Right lung (tissue), 5 donors: Measurements from ENCODE around the gene ITGA2. TPM values are rescaled to one million over a fixed set of nuclear protein-coding genes. Genes with fewer than 3 reads are reported as not detected.

Experiments
- DNase-seq, 2 donors: peaks; one replicate each; pipeline ENCODE4 v3.0.0-alpha.2; 2013
- polyA plus RNA-seq, 5 donors: library from polyadenylated mRNA; unstranded; fragments of 120-200 nt; gene quantifications; one replicate each; pipeline versions ENCODE4 v1.2.1 to v1.2.3, GENCODE V29; 2013; ENCODE audit warnings: inconsistent platforms in 1 of 5, low replicate concordance in 1 of 5; ENCODE audit not compliant: insufficient read length in 5 of 5, insufficient read depth in 1 of 5

The ITGA2 gene
- polyA plus RNA-seq, 5 donors, result 36.3 to 58.3 (median 54.2) TPM

DNA sequence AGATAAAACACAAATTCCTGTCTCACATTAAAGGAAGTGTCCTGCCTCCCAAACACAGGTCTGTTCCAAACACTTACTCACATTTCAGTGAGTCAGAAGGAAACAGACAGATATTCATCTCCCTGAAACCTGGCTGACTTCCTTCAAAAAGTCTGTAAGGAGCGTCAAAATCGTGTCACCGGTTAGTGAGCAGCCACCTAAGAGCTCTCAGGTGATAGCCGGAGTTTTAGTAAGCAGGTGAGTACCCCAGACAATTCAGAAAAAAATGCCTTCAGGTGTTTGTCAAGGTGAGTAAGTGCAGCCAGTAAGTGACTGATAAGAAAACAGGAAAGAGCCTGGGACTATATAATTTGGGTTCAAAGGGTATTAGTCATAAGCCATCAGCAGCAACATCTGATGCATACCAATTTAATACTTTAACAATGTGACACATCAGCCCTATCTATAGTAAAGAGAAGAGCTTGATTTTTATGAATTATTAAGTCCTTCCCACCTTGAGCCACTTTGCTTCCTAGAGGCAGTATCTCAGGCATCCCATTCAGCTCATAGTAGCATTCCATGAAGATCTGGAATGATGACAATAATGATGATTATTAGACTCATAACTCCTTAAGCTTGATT is 1.3 kb upstream of the ITGA2 start:
- no peak for DNase-seq

DNA sequence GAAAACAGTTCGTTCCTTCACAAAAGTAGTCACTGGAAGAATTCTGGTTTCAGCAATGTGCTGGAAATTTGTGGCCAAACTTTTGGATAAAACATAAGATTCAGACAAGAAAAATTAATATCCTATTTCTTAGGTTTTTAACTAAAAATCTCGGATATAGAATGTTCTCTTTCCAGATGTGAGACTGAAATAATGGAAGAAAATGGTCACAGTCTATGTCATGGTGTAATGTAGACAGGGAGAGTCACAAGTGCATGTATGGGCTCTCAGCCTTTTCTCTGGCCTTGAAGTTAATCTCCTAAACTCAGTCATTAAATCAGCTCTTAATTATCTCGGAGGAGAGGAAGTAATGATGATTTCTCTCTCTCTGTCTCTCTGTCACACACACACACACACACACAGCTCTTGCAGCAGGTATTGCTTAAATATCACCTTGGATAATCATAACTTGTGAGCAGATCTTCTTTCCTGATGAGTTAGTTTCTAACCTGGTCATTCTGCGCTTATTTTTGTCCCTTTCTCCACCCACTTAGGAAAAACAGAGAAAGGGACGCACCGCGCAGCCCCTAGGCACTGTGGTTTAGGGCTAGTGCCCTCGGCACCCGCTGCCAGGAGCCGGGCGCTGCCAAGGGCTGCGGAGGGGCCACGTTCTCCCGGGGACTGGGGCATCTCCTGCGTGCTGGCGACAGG is 672 bp upstream of the ITGA2 start:
- no peak for DNase-seq

DNA sequence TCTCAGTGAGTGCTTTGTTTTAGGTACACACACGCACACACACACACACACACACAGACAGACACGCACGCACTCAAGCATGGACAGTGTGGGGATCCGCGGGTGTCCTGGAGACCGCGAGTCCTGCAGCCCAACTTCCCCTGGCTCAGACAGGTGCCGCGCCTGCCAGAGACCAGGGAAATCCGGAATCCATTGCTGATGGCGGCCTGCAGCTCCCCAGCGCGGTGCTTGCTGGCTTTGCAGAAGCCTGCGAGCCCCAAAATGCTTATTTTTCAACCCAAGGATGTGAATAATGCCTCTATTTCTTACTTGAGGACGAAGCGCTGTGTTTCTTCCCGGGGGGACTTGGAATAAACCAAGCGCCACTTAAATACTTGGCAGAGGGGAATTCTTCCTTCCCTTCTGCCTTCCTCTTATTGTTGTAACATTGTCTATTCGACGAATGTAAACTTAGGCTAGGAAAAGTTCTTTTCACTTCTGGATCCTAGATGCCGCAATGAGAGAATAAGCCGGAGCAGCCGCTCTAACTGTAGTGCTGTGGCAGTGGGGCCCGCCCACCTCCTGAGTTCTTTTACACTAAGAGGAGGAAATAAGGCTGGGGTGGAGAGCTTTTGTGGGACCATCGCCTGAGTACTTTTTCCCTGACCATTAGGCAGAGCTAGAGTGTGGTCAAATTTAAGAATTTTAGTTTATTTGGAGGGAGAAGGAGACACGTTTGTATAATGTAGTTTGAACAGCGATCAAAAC is 802 bp downstream of the ITGA2 start:
- DNase-seq, result peak; percentile 29 to 40

DNA sequence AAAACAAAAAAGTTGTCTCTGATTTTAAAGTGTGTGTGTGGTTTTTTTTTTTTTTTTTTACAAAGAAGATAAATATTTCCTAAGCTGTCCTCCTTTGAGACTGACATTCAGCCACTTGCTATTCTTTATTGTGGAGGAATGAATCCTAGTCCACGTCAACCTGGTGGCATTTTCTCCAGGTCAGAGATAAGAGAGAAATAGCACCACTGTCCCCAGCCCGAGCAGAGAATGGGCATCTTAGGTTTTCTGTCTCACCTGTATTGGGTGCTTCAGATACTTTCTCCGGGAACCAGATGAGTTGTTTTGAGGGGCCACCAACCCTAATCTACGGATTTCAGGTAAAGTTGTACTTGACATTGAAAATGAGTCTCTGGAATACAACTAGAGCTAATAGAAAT is 1.4 kb downstream of the ITGA2 start:
- DNase-seq, result no peak

DNA sequence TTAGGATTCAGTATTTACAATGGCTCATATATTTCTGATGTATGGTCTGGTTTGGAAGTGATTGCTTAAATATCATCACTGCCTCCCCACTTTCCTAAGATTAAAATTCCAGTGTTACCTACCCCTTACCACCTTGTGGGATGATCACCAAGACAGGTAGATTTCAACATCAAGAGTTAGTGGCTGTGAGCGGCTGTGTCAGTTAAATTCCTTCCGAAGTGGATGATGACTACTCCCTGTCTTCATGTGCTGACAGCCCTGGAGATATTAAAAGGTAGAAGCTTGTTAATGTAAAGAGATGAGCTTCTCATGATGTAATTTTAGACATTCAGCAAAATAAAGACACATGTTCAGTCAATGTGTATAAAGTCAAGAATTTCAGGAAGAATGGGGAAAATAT is 4.2 kb downstream of the ITGA2 start:
- no peak for DNase-seq

DNA sequence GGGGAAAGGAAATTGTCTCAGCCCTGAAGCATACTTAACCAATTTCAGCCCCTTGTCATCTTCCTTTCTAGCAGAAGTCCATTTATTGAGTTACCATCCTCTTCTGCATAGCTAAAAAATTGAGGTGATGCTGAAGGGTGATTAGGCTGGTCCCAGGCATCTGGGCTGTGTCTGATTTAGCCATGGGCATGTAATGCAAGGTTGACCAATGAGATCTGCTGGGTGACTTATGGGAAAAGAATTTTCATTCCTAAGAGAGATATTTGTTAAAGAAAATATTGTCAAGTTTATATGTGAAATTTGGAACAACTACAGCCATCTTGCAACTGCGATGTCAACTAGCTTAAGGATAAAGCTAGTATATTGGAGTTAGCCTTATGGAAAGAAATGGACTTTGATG is 5.1 kb downstream of the ITGA2 start:
- DNase-seq, result no peak

DNA sequence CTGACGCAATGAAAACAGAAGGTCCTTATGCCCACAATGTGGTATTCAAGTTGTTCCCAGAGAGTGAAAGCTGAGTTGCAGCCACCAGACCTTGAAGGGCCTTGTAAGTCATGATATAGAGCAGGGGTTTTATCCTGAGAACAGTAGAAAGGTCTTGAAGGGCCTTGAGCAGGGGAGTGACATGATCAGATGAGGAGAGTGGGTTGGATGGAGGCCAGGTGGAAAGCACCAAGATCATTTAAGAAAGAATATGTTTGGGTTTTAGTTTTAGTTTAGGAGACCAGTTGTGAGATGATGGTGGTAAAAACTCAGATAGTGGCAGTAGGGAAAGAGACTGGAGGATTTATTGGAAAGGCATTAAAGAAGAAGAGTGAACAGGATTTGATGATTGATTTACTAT is 5.9 kb downstream of the ITGA2 start:
- no peak for DNase-seq

DNA sequence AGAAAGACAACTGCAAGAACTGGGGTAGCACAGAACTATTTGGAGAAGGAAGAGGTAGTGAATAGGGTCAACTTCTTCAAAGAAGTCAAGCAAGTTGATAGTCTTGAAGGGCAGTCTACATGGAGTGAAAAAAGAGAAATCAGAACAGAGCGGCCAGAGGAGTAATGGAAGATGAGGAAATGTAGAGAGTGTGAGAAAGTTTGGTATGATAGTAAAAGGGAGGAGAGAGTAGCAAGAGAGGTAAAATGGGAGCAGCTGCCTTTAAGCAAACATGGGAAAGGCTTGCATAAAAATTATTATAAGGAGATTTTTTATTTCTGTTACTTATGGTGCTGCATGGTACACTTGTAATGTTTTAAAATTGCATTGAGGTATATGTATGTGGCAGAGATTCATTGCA is 6.8 kb downstream of the ITGA2 start:
- no peak for DNase-seq

DNA sequence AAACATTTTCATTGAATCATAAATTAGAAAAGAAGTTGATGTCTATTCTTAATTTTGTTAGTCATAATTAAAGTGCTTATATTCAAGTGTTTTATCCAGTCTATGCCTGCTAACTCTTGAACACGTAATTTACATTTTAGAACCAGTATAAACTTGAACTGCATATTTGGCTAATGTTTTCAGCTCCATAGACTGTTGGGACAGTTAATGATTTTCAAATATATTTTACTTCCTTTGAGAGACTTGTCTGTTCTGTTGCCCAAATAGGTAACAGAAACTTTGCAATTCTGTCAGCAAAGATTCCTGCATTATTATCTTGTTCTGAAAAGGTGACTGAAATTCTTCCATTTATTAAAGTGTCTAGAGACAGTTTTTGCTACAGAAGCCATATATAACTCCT is 7.8 kb downstream of the ITGA2 start:
- DNase-seq, result no peak

DNA sequence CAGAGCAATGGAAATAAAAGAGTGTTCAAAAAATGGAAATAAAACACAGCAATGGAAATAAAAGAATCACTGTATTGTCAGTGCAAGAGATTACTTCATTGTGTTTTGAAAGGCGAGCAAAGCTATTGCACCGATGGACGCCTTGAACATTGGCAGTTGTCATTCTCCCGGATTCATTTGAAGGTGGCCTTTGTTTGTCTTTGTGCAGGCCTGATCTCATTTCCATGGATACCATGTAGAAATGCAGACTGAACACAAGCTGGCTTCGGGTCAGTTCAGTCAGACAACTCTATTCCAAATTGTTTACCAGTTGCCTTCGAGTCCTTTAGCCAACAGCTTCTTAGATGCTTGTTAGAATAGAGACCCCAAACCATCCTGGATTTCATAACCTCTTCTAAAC is 8.3 kb downstream of the ITGA2 start:
- no peak for DNase-seq

DNA sequence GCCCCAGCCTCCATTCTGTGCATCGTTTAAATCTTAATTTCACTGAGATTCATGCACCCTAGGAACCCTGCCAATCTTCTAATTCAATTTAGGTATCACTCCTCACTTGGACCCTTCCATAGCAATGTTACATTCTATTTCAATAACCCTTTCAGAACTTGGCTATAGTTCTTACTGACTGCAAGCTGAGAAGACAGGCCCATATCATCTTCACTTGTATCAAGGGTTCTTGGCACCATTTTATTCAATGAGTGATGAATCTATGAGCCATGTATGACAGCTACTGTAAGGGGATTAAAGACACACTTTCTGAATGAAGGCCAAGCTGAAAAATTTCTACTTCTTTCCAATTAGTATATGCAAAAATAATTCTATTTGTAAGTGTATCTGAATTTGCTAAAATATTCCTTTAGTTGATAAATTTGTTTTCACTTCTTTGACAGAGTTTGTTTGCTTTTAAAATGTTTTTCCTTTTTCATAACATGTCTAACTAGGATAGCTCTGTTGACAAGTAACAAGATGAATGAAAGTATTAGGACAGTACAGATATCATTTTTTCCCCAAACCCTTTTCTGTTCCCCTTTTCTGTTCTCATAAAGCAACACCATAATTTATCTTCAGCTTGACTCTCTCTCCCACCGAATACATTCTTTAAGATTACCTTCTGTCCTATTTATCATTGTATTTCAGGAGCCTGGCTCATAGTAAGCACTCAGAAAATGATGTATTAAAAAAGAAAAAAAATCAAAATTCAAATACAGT is 9.6 kb downstream of the ITGA2 start:
- DNase-seq, result no peak

DNA sequence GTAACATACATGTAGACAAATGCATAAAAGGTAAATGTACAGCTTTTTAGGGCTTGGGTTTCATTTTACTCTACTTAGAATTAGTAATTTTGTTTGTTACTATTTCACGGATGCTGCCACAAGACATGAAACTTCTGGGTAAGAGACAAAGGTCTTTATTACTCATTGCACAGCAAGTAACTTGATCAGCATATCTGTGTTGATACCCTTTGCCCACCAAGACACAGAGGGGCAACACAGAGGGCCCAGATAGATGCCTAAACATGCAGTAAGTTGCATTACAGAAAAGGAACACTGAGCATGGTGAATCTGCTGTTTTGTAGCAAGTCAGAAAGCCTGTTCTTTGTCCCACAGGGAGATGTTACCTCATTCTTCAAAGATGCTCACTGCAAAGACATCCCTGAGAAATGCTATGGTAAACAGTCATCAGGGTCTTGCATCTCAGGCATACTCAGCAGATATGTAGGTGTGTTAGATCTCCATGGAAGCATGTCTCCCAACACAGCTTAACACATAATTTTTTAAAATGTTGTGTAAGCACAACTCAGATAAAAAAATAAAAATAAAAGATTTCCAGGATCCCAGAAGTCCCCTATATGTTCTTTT is 10.3 kb downstream of the ITGA2 start:
- no peak for DNase-seq

DNA sequence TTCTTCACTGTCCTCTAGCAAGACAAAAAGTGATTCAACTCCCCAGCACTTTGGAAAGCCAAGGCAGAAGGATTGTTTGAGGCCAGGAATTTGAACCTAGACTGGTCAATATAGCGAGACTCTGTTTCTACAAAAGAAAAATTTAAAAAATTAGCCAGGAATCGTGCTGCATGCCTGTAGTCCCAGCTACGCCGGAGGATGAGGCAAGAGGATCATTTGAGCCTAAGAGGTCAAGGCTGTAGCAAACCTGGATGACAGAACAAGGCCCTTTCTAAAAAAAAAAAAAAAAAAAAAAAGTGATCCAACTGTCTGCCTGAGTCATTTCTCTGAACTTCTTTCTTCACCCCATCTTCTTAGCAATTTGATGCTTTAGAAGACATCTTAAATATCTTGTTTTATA is 12.4 kb downstream of the ITGA2 start:
- DNase-seq, result no peak

DNA sequence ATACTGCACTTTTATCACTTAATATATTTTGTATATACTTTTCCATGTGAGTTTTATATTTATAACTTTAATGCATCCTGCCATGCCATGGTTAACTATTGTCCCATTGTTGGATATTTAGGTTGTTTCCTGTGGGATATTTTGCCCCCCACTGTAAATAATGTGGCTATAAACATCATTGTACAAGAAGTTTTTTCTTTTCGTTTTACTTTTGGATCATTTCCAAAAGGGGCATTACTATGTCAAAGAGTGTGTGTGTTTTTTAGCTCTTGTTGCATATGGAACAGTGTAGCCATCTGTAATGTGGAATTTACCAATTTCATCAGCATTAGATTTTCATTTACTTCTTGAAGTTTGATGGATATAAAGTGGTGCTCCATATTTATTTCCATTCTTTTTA is 13.3 kb downstream of the ITGA2 start:
- no peak for DNase-seq

DNA sequence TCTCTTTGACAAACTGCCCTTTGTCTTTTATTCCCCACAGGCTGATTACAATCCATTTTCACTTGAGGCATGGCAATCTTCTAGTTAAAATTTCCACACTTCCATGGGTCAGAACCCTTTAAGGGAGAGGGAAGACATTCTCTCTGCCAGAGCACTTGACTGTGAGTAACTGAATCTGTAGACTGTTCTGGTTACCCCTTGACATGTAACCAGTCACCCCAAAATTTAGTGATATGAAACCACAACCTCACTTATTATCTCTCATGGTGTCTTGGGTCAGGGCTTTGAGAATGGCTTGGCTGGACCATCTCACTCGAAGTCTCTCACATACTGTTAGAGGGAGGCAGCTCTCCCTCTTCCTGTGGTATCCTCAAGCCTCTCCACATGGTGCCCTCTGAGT is 14.0 kb downstream of the ITGA2 start:
- DNase-seq, result no peak

DNA sequence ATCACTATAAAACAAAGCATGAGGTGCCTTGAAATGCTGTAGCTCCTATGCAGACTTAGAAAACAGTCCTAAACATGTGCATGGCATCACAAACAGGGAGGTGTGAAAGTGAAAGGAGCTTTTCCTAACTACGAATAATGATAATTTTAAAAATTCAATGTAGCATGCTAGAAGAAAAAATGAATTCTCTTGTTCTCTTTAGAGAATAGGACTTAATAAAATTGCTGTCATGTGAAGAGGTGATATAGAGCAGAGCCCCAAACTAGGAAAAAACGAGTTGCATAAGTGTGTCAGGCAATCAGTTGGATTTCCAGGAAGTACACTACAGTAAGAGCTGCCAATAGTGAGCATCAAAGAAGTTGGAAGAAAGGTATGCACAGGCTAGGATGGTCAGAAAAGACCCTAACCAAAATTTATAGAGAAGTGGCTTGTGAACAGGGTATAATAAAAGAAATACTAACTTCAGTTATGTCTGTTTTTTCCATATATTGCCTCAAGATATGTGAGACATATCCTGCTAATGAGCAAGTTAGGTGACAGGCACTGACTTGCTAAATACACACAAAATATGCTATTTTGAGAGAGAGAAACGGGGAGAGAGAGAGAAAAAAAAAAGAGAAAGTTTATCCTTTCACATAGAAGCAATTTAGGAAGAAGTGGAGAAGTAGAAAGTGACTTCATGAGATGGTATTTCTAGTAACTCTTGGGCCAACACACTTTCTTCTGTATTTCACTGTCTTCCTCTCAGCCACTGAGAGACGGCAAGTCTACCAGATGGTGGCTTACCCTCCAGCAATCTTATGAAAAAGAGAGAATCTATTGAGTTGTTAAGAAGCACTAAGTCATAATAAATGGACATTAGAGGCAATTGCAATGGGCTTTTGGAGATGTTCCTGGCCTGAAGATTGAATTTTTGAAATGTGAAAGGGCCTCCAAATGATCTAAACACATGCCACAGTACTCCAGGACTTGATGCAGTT is 18.0 kb downstream of the ITGA2 start:
- DNase-seq, result no peak

DNA sequence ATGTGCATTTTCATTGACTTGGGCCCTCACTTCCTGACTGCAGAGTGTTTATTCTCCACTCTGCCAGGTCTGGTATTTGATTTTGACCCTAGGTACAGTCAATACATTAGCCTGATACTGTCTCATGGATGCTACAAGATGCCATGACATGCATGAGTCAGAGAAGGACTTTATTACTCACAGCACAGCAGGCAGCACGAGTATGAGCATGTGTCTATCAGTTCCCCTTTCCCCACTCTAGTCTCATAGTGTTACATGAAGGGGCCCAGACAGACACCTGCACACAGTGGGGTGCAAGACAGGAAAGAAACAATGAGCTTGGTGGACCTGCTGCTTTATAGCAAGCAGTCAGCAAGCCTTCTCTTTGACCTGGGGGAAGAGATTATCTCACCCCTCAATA is 19.6 kb downstream of the ITGA2 start:
- no peak for DNase-seq

DNA sequence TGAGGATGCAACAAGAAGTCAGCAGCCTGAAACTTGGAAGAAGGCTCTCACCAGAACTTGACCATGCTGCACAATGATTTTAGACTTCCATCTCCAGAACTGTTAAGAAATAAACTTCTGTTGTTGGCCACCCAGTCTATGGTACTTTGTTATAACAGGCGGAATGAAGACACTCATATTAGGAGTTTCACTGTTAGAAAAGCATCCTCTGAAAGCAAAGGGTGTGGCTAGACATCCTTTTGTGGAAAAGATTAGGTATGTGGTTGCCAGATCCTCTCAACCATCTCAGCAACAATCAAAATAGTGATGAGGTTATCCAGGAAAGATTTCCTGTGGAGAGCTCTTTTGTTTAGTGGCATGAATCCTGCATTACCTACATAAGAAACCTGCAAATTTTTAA is 20.7 kb downstream of the ITGA2 start:
- DNase-seq, result no peak

DNA sequence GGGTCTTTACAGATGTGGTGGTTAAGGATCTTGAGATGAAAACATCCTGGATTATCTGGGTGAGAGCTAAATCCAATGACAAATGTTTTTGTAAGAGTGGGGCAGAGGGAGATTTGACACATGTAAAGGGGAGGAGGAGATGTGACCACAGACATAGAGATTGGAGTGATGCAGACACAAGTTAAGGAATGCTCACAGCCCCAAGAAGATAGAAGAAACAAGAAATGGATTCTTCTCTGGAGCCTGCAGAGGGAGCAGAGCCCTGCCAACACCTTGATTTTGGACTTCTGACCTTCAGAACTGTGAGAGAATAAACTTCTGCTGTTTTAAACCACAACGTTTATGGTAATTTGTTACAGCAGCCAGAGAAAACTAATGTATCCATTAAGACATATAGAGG is 21.7 kb downstream of the ITGA2 start:
- DNase-seq, result no peak

DNA sequence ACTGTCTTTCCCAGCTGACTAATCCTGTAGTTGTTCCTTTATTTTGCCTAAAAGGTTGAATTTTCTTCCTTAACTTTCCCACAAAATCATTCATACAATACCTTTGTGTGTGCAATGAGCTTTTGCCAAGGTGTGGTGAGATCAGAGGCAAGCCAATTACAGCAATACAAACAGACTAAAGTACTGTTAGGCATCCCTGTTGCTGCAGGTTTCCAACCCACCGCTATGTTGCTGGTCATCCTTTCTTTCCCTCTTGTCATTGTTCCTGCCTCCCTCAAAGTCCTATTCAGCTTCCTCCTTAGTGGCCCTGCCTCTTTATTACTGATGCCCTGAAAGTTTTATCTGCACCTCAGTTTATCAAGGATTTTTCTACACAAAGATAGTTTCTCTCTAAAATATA is 22.1 kb downstream of the ITGA2 start:
- DNase-seq, result no peak

DNA sequence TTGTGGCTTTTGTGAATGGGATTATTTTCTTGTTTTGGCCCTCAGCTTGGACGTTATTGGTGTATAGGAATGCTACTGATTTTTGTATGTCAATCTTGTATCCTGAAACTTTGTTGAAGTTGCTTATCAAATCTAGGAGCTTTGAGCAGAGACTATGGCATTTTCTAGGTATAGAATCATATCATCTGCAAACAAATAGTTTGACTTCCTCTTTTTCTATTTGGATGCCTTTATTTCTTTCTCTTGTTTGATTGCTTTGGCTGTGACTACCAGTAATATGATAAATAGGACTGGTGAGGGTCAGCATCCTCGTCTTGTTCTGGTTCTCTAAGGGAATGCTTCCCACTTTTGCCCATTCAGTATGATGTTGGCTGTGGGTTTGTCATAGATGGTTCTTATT is 24.7 kb downstream of the ITGA2 start:
- DNase-seq, result no peak
